HG02852 (cell line): ENCODE results near the gene C3orf22.
"Not testable (repeated sequence)": the region's sequence is repeated elsewhere in the genome, so short reads cannot be mapped to it uniquely, and the experiment has no call there.

ENCODE experiments used
- ATAC-seq: cut with Tn5 transposase; IDR thresholded peaks from one replicate; pipeline ENCODE4 v1.9.1; 2021; ENCODE audit warnings: mild to moderate bottlenecking, moderate library complexity; ENCODE audit not compliant: unreplicated experiment

Gene C3orf22

DNA sequence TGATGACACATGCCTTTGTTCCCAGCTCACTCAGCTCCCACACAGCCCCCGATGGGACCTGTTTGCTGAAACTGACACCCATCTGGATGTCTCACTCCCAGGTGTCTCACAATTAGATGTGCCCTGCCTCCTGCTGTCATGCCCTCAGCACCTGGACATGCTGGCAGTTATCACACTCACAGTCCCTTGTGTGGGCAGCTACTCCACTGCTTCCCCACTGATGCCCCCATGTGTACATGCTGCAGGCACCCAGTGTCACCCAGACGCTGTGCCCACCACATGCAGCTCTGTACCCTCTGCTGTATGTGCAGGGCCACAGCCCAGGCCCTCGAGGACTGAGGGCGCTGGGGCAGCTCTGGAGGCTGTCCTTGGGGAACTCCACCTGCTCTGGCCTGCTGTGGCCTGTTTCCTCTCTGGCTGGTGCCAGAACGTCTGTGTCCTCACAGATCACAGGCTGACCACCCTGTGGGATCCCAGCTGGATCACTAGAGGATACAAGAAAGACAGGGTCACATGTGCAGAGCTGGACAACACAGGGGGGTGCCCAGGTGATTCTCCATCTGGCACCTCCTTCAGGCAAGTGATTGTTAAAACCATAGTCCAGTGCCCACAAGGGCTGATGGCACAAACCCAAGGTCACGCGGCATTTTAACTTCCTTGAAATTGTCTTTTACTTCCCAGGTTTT is 14.0 kb downstream of the C3orf22 start:
- ATAC-seq: no peak

DNA sequence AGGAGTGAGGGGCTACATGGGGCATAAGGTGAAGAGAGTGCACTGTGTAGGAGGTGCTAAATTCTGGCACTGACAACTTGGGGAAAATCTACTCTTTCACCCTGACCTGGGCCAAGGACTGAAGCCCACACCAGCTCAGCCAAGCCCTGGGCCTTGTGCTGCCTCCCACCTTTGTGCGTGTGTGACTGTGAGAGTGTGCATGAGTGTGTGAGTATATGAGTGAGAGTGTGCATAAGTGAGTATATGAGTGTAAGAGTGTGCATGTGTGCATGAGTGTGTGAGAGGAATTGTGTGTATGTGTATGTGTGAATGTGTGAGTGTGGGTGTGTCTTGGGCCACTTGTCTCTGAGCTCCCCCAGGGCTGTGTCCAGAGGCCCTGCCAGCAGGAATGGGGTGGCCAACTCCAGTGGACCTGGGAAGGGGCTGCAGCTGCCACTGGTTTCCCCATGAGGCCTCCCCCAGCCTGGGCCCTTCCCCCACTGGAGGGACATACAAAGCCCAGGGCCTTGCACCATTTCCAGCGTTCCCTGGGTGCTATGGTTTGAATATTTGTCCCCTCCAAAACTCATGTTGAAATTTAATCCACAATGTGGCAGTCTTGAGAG is 15.2 kb downstream of the C3orf22 start:
- no peak for ATAC-seq

DNA sequence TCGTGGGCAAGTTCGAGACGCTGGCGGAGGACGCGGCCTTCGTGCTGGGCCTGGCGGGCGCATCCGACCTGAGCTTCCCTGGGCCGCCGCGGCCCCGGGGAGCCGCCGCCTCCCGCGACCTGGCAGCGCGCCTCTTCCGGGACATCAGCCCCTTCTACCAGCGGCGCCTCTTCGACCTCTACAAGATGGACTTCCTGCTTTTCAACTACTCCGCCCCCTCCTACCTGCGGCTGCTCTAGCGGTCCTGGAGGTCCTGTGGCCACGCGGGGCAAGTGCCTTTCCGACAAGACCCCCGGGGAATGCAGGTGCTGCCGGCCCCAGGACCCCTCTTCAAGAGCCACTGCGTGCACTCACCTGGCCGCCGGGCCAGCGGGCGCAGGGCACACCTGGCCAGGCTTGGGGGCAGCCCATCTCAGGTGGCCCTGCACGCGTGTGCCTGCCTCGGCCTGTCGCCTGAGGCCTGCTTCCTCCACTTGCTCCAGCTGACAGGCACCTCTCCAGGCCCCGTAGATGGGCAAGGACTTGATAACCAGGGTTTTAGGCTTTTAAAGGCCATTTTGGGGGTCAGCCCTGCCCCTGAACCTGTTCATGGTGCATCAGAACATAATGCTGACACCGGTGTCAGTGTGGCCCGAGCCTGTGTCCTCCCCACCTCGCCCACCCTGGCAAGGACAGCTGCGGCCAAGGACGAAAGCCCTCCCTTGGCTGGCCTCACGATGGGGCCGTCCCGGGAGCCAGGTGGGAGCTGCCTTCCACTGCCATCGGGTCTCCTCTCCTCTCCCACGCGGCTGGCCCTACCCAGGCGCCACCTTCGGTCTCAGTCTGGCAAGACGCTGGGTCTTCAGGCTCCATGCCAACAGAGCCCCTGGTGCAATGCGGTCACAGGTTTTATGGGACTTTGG is 16.1 kb downstream of the C3orf22 start:
- ATAC-seq: no peak

DNA sequence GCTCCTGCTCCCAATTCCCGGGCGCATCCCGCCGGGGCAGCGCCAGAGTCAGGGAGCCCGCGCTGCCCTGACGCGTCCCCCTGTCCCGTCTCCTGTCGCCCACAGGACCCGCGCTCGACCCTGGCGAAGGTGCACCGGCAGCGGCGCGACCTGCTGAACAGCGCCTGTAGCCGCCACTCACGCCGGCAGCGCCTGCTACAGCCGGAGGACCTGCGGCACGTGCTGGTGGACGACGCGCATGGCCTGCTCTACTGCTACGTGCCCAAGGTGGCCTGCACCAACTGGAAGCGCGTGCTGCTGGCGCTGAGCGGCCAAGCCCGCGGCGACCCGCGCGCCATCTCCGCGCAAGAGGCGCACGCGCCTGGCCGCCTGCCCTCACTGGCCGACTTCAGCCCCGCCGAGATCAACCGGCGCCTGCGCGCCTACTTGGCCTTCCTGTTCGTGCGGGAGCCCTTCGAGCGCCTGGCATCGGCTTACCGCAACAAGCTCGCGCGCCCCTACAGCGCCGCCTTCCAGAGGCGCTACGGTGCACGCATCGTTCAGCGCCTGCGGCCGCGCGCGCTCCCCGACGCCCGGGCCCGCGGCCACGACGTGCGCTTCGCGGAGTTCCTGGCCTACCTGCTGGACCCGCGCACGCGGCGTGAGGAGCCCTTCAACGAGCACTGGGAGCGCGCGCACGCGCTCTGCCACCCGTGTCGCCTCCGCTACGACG is 16.9 kb downstream of the C3orf22 start:
- no peak for ATAC-seq

DNA sequence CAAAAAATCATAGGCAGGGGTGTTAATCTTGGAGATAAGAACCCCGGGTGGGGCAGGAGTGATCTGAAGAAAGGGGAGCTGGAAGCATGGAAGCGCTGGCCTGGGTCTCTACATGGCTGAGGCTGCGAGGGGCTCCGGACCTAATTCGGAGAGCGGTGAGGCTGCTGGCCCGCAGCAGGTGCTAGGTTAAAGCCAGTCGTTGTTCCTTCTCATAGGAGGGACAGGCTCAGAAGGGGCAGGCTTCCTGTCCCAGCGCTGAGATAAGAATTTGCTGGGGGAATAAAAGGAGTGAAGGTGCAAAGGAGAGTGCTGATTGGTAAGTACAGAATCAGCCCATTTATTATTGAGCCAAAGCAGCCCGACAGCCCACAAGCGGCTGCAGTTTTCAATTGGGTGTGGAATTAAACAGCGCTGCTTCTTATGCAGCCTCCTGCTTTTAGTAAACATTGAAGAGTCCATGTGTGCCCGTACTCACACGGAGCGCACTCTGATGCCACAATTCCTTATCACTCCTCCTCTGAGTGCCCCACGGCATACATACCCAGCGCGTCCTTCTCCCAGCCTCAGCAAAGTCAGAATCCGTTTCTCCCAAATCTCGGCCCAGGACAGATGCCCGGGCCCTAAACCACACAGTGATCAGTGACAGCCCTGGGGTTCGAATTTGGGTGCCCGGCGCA is 17.6 kb downstream of the C3orf22 start:
- no peak for ATAC-seq

DNA sequence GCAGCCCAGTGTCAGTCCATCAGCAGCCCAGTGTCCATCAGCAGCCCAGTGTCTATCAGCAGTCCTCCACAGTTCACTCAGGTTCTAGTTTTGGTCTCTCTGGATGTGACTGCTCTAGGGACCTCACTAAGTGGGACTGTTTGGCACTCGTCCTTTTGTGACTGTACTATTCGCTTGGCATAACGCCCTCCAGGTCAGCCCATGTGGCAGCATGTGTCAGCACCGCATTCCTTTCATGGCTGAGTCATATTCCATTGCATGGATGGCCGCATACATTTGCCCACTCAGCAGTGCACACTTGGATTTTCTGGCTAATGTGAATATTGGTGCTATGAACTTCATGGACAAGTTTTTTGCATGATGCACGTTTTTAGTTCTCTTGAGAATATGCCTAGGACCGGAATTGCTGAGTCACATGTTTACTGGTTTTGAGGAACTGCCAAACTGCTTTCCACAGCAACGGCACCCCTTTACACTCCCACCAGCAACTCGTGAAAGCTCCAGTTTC is 18.3 kb downstream of the C3orf22 start:
- ATAC-seq: no peak

DNA sequence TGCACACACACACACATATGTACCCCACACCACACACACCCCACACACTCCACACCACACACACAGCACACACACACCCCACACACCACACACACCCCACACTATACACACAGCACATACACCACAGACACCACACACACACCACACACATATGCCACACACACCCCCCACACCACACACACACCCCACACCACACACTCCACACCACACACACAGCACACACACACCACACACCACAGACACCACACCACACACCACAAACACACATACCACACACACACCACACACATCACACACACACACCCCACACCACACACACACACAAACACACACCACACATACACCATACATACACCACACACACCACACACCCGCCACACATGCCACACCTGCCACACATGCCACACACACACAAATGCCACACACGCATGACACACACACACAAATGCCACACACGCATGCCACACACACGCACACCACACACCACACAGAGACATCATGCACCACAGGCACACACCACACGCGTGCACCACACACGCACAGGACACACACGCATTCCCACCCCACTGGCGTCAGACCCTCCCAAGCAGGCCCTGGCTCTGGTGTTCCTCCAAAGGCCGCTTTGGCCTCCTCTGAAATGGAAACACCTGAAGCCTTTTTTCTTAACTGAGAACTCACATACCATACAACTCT is 19.0 kb downstream of the C3orf22 start:
- ATAC-seq: no peak

DNA sequence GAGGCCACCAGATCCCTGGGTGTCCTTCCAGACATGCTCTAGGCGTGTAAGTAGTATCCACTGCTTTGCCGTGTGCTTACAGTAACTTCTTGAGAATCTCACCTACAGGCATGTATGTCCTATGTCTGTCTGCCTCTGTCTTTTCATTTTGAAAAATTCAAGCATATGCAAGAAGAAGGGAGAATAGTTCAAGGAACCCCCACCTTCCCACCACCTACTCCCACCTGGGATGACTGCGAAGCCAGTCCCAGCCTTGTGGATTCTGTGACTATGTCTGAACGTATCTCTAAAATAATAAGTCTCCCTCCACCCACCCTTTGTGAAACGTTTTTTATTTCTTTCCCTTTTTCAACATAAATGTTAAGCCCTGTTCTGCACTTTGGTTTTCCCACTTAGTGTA is 19.8 kb downstream of the C3orf22 start:
- no peak for ATAC-seq

DNA sequence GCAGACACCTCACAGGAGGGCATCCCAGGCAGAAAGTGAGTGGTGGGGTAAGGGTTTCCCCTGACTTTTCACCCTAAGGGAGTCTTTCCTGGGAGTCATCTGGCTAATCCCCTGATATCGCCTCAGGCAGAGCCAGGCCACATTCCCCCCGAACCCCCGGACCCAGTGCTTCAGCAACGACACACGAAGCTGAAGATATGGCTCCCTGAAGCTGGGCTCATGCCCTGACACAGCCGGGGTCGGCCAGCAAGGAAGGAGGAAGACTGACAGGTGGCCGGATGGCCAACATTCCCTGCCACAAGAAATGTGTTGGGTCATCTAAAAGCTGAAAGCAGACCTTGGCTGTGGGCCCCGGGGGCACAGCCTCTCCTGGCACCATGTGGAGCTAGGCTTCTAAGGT is 20.4 kb downstream of the C3orf22 start:
- ATAC-seq: no peak

DNA sequence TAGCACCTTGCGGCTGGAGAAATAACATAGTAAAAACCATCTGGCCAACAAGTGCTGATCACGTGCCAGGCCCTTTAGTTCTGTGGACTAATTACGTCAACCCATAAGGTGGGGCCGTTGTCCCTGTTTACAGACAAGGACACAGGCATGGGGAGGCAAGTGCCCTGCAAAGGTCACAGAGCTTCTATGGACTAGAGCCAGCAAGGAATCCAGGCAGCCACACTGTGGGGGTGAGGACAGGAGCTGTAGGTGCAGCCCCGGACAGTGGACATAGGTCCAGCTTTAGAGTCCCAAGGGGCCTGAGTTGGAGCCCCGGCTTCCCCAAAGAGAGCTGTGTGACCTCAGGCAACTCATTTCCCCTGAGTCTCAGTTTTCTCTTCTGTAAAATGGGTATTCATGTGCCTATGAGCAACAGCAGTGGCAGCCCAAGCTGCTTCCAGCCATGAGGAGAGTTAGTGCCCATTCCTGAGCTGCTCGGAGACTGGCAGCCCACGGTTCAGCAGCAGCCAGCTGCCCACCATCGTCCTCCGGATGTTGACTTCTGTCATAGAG is 20.9 kb downstream of the C3orf22 start:
- no peak for ATAC-seq

DNA sequence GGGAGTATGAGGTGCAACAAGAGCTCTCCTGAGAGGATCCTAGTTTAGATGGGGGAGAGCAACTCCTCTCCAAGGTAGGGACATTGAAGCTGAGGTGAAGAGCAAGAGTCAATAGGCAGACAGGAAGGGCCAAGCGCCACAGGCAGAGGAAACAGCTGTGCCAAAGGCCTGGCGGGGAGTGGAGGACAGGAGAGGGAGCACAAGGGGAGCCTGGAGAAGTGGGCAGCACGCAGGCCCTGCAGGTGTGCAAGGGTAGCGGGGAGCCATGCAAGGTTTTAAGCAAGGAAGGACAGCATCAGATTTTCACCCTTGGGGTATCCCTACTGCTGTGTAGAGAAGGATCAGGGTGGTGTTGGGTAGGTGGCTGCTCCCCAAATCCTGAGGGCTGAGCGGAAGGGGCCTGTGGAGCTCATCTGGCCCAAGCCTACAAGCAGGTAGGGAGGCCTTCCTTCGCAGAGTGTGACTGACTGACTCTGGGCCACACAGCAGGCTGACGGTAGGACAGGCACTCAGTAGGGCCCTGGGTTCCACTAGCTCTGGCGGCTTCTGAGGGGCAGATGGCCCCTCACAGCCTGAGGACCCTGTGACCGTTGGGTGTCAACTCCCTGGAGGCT is 21.5 kb downstream of the C3orf22 start:
- ATAC-seq: no peak

DNA sequence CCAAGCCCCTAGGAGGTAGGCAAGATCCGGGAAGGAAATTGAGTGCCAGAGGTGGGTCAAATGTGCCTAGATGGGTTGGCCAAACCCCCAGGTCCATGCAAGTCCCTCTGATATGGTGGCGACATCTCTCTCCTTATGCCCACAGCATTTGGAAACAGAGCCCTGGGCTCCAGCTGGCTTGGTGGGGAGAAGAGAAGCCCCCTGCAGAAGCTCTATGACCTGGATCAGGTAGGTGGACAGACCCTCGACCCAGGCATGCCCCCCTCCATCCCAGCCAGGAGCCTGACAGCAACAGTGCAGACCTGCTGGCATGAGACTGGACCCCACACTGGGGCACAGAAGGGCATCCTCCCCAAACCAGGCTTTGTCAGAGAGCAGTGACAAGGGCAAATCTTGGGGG is 22.6 kb downstream of the C3orf22 start:
- ATAC-seq: no peak

DNA sequence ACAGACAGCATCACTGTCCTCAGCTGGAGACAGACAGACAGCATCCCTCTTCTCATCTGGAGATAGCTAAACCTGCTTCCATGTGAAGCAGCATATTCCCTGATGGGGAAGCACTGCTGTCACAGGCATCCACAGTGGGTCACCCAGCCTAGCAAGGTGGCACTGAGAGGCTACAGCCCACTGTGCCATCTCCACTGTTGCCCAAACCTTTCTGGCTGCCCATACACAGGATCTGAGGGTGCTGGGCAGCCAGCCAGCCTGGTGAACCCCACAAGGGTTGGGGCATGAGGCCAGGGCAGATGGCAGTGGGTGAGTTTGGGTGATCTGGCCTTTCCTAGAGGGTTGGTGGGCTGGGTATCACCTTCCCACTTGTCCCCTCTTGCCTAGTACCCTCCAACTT is 23.1 kb downstream of the C3orf22 start:
- ATAC-seq: no peak

DNA sequence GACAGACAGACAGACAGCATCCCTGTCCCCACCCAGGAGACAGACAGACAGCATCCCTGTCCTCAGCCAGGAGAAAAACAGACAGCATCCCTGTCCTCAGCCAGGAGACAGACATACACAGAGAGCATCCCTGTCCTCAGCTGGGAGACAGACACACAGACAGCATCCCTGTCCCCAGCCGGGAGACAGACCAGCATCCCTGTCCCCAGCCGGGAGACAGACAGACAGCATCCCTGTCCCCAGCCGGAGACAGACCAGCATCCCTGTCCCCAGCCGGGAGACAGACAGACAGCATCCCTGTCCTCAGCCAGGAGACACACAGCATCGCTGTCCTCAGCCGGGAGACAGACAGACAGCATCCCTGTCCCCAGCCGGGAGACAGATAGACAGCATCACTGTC is 24.0 kb downstream of the C3orf22 start:
- not testable (repeated sequence) for ATAC-seq

DNA sequence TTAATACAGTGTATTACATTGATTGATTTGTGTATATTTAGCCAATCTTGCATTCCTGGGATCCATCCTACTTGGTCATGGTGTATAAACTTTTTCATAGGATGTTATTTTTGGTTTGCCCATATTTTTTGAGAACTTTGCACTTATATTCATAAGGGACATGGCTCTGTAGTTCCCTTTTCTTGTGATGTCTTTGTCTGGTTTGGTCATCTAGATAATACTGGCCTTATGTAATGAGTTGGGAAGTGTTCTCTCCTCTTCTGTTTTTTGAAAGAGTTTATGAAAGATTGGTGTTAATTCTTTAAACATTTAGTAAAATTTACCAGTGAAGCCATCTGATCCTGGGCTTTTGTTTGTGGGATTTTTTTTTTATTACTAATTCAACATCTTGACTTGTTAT is 25.2 kb downstream of the C3orf22 start:
- no peak for ATAC-seq

DNA sequence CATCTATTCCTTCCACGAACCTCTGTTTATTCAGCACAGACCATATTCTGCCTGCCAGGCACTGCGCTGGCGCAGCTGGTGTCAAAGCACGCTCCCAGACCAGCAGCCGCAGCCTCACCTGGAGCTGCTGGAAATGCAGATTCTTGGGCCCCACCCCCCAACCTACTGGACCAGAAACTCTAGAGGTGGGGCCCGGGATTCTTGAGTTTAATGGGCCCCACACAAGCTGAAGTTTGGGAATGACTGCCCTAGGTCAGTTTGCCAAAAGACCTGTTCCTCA is 27.7 kb downstream of the C3orf22 start:
- no peak for ATAC-seq

DNA sequence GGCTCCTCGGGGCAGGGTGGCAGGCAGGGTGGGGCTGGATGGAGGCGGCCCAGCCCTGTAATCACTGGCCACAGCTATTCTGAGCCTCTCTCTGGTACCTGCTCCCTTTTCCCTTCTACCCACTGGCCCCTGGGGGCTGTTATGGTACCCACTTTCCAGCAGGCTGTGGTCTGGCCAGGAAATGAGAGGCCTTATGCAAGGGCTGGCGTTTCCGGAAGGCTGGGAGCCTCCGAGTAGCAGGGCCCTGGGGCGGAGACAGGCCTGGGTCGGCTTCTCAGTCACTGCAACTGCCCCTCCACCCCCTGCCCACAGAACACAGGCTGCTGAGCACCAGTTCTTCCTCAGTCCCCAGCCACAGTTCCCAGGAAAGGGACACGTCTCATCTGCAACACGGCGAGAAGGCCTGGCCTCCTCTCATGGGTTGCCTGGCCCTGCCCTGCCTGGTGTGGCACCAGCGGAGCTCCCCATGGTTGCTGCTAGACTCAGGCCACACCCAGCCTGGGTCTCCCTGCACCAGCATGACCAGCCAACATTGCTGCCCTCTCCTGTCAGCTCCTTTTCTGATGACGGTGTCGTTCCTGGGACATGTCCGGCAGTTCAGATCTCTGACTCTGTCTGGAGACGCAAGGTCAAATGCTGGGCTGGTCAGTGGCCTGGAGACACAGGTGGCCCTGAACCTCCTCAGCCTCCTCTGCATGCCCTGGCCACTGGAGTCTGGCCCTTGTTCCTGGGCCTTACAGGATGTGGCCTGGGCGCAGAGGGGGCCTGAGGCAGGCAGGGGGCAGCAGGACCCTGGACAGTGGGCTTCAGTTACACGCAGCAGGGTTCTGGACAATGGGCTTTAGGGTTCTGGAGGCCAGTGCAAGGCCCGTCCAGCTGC is 28.3 kb downstream of the C3orf22 start:
- ATAC-seq: no peak

DNA sequence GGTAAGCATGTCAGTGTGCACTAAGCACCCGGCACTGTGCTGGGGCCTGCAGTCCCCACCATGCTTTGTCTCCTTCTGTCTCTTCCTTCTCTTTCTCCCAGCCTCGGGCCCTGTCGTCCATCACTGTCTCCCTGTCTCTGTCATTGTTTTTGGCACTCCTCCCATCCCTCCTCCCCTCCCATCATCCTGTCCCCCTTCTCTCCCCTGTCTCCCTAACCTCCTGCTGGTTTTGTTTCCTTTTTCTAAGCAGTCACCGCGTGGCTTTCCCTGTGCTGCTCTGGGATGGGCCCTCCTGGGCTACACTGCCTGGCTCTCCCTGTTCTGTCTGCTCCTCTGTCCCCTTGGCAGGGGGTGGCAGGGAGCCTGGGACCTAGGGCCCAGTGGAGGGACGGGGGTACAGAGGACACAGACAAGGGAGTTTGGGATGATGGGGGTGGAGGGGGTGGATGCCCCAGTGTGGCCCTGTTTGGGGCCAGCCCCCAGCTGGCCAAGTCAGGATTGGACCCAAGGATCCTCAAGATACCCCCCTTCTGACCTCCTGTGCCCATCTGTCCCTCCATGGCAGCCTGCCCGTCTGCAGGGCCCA is 29.1 kb downstream of the C3orf22 start:
- ATAC-seq: no peak
